ENCODE data around the gene NDUFAF4.

Gene NDUFAF4

GRCh38 chr6:96939007-96939805 is 41.5 kb upstream of the NDUFAF4 start:
- no peaks in the 10 kb centered on the region for H3K27me3 ChIP-seq (replicated peaks; ENCODE audit: control insufficient read depth, insufficient read depth, low read length)
- H3K4me3 ChIP-seq (replicated peaks; ENCODE audit: low read depth, low read length), result no peak overlapping the region
- no peak for DNase-seq (ENCODE audit: extremely low read depth, insufficient read length)
- no peak for TF ChIP-seq CTCF (IDR thresholded peaks at IDR 0.05; ENCODE audit: insufficient read depth, low read length, poor library complexity, severe bottlenecking)
- H3K36me3 ChIP-seq (ENCODE audit: control insufficient read depth, insufficient read depth, low read length), result no peaks in the 10 kb centered on the region

DNA sequence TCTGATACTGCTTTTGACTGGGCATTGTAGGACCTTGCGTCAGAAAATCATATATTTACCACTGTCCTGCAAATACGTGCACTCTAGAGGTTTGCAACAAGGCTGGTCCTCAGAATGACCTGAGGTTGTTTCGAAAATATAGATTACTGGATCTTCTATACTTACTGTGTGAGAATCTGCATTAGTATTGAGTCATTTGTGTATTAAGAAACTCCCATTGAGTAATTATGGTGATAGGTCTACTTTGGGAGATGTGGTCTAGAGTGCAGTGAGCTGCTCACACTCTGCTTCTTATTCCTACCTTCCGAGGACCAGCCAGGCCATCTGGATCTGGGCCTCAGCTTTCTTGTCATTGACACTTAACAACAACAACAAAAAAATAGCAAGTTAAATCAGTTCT is 36.4 kb upstream of the NDUFAF4 start:
- H3K4me3 ChIP-seq (replicated peaks; ENCODE audit: low read depth, low read length), result no peak overlapping the region
- no peak for TF ChIP-seq CTCF (IDR thresholded peaks at IDR 0.05; ENCODE audit: insufficient read depth, low read length, poor library complexity, severe bottlenecking)
- no peak for DNase-seq (ENCODE audit: extremely low read depth, insufficient read length)

GRCh38 chr6:96931198-96931597 is 33.5 kb upstream of the NDUFAF4 start:
- no peak for TF ChIP-seq CTCF (IDR thresholded peaks at IDR 0.05; ENCODE audit: insufficient read depth, low read length, poor library complexity, severe bottlenecking)
- no peaks in the 10 kb centered on the region for H3K27me3 ChIP-seq (replicated peaks; ENCODE audit: control insufficient read depth, insufficient read depth, low read length)
- DNase-seq (ENCODE audit: extremely low read depth, insufficient read length), result no peak

More for the DNA sequence above, 36.4 kb upstream of the NDUFAF4 start:
- Histone ChIP-seq H3K27me3 (replicated peaks; ENCODE audit: control insufficient read depth, insufficient read depth, low read length) (no peaks in the 10 kb centered on the region), H3K36me3 (ENCODE audit: control insufficient read depth, insufficient read depth, low read length) (no peaks in the 10 kb centered on the region)

GRCh38 chr6:96929741-96930140 is 32.0 kb upstream of the NDUFAF4 start:
- no peak overlapping the region for H3K4me3 ChIP-seq (replicated peaks; ENCODE audit: low read depth, low read length)
- no peaks in the 10 kb centered on the region for H3K36me3 ChIP-seq (ENCODE audit: control insufficient read depth, insufficient read depth, low read length)
- DNase-seq (ENCODE audit: extremely low read depth, insufficient read length), result no peak
- no peaks in the 10 kb centered on the region for H3K27me3 ChIP-seq (replicated peaks; ENCODE audit: control insufficient read depth, insufficient read depth, low read length)
- no peak for TF ChIP-seq CTCF (IDR thresholded peaks at IDR 0.05; ENCODE audit: insufficient read depth, low read length, poor library complexity, severe bottlenecking)

More at GRCh38 chr6:96931198-96931597, 33.5 kb upstream of the NDUFAF4 start:
- Histone ChIP-seq H3K36me3 (ENCODE audit: control insufficient read depth, insufficient read depth, low read length) (no peaks in the 10 kb centered on the region), H3K4me3 (replicated peaks; ENCODE audit: low read depth, low read length) (no peak overlapping the region)

GRCh38 chr6:96927660-96928059 is 30.0 kb upstream of the NDUFAF4 start:
- no peak for TF ChIP-seq CTCF (IDR thresholded peaks at IDR 0.05; ENCODE audit: insufficient read depth, low read length, poor library complexity, severe bottlenecking)
- Histone ChIP-seq H3K27me3 (replicated peaks; ENCODE audit: control insufficient read depth, insufficient read depth, low read length) (no peaks in the 10 kb centered on the region), H3K36me3 (ENCODE audit: control insufficient read depth, insufficient read depth, low read length) (no peaks in the 10 kb centered on the region), H3K4me3 (replicated peaks; ENCODE audit: low read depth, low read length) (no peak overlapping the region)
- DNase-seq (ENCODE audit: extremely low read depth, insufficient read length), result no peak

Measured in GM06990 (cell line).